Posterior vena cava (tissue), 2 donors: ENCODE measurements around the gene COL11A2. TPM values are rescaled to one million over a fixed set of nuclear protein-coding genes. Genes with fewer than 3 reads are reported as not detected.
A peak's percentile ranks its signal among the peaks of the same experiment; 100 is the strongest.

ENCODE experiments used
- DNase-seq: peaks from one replicate; pipeline ENCODE4 v3.0.0-alpha.2; 2020; ENCODE audit warnings: low spot score
- intact Hi-C, 2 donors: fragments of 100-400 bp; cut with DNase I; formaldehyde crosslinking; loops; one replicate each; pipeline versions ENCODE4 v1.14.1 to v1.14.2; 2022 to 2023
- total RNA-seq, 2 donors: library from RNA; stranded (reverse); fragmentation: NEBNext Ultra II Directional; extraction: Animal tissue kit (Norgen Biotek cat#: 25700); gene quantifications; one replicate each; pipeline ENCODE4 v1.2.1, GENCODE V29; 2021
- donor health status: DM: yes; HTN: yes; CAD: no.
- donor health status: DM: yes; HTN: yes; CAD: no.

COL11A2 gene
- total RNA-seq, 2 donors from 2014 or later, result 0.43 to 1.0 TPM

DNA sequence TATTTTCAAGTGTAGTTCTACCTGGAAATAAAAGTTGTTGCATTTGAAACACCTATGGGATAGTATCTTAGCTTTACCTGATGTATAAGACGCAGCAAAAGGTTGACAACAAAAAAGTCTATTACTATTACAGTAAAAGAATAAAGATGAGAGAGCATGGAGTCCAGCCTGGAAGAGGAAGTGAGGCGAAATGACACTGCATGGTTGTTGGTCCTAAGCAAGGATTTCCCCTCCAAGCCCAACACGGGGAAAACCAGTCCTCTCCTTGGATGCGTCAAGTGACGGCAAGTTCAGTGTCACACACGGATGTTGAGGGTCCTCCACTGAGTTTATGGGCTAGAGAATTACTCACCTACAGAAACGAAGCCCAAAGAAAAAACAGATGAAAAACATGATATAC, 51.7 kb downstream of the COL11A2 start:
- DNase-seq, result no peak
- intact Hi-C loops, result no loop called here

GRCh38 chr6:33139596-33140206, 52.6 kb downstream of the COL11A2 start:
- DNase-seq, result no peak
- intact Hi-C loops, result no loop called here

- intact Hi-C loops, result loop anchor here in 1 of 2 donors (2.0 kb wide), 1 partner anchor 74 kb away; no protein-coding TSS in a partner anchor
Observed at GRCh38 chr6:33136310-33136900, 55.9 kb downstream of the COL11A2 start.

DNA sequence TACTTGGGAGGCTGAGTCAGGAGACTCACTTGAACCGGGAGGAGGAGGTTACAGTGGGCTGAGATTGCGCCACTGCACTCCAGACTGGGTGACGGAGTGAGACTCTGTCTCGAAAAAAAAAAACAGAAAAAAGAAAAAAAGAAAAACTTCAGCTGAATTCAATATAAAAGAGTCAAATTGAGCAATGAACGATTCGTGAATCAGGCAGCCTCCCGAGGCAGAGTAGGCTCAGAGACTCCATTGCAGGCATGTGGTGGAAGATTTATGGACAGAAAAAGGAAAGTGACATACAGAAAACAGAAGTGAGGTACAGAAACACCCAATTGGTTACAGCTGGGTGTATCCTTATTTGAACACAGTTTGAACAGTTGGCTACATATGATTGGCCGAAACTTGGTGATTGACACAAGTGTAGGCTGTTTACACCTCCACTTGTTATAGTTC, 60.2 kb downstream of the COL11A2 start:
- DNase-seq, result no peak
- intact Hi-C loops, result no loop called here

More at GRCh38 chr6:33136310-33136900, 55.9 kb downstream of the COL11A2 start:
- no peak for DNase-seq

GRCh38 chr6:33128318-33128717, 63.9 kb downstream of the COL11A2 start:
- no peak for DNase-seq
- intact Hi-C loops, result no loop called here

GRCh38 chr6:33126101-33126714, 66.1 kb downstream of the COL11A2 start:
- peak; percentile 89 for DNase-seq
- intact Hi-C loops, result no loop called here

DNA sequence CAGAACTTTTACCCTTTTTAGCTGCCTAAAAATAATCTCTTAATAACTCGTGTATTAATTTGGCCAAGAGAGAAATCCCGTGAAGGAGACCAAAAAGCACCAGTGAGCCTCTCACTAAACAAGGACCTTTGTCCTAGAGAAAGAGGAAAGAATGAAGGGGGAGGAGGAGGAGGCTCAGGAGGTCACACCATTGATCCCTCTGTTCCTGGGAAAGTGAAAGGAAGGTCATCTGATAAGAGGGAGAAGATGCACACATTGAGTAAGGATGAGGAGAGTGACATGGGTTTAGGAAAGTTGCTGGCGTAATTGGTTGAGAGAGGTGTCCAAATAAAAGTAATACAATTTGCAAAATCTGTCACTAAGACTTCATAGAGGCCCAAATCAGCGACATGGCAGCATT, 67.3 kb downstream of the COL11A2 start:
- DNase-seq, result no peak
- intact Hi-C loops, result no loop called here

- no peak for DNase-seq
Observed at GRCh38 chr6:33124525-33124901, 67.8 kb downstream of the COL11A2 start.

GRCh38 chr6:33123732-33124524, 68.3 kb downstream of the COL11A2 start:
- no peak for DNase-seq
- intact Hi-C loops, result no loop called here

More at GRCh38 chr6:33124525-33124901, 67.8 kb downstream of the COL11A2 start:
- intact Hi-C loops, result no loop called here

GRCh38 chr6:33123181-33123580, 69.1 kb downstream of the COL11A2 start:
- intact Hi-C loops, result no loop called here
- no peak for DNase-seq

DNA sequence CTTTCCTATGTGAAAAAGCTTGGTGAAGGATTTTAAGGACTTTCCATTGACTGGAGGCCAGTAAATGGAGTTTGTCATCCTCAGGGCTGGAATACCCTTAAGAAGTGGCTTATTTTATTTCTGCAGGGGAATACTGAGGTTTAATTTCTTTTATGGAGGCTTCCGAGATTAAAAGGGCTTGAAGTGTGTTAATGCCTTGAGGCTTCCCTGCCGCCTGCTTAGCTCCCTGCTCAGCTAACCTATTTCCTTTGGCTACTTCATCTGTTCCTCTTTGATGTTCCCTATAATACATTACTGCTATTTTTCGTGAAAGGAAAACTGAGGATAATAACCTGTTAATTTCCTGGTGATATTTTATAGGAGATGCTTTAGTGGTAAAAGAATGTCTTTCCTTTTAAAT, 72.3 kb downstream of the COL11A2 start:
- intact Hi-C loops, result no loop called here
- no peak for DNase-seq

DNA sequence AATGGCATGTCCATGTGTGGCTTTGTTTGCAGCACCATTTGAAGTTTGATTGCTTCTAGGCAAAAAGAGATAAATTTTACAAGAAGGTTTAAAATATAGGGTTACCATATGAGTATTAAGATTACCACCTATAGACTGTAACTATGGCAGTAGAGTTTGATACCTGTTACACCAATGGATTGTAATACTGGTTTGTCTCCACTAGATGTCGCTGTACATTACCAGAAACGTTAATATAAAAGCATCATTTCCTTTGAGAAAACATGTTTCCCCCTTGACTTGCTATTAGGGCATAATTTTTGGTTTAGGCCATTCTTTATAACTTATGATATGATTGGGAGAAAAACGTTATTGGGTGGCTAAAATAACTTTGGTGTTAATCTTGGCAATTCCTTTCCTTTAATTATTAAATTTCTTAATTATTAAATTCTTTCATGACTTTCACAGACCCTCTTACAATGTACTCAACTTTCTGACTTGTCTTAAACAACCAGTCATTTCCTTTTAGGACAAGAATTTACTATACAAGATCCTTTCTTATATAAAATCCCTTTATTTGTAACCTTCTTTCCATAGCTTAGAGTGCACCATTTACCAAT, 73.6 kb downstream of the COL11A2 start:
- intact Hi-C loops, result loop anchor here (5.0 to 10.0 kb wide), 2 partner anchors 129 to 136 kb away; no protein-coding TSS in a partner anchor
- DNase-seq, result no peak

DNA sequence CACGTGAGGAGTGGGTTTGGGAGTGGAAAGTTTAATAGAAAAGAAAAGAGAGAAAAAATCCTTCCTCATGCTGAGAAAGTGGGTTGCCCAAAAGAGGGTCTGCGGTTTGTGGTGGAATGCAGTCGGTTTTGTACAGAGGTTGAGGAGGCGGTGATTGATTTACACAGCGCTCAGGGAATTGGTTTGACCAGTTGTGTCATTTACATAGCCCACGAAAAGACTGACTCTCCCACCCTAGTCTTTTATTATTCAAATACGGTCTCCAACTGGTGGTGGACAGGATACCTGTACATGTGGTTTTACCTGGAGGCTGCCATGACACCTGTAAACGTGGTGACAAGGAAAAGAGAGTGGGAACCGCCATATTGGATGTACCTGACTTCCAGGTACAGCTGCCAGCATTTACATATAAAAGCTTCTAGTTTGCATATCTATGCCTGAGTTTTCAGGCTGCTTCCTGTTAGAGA, 74.4 kb downstream of the COL11A2 start:
- no peak for DNase-seq
- intact Hi-C loops, result loop anchor here (5.0 to 10.0 kb wide), 2 partner anchors 129 to 137 kb away; no protein-coding TSS in a partner anchor

DNA sequence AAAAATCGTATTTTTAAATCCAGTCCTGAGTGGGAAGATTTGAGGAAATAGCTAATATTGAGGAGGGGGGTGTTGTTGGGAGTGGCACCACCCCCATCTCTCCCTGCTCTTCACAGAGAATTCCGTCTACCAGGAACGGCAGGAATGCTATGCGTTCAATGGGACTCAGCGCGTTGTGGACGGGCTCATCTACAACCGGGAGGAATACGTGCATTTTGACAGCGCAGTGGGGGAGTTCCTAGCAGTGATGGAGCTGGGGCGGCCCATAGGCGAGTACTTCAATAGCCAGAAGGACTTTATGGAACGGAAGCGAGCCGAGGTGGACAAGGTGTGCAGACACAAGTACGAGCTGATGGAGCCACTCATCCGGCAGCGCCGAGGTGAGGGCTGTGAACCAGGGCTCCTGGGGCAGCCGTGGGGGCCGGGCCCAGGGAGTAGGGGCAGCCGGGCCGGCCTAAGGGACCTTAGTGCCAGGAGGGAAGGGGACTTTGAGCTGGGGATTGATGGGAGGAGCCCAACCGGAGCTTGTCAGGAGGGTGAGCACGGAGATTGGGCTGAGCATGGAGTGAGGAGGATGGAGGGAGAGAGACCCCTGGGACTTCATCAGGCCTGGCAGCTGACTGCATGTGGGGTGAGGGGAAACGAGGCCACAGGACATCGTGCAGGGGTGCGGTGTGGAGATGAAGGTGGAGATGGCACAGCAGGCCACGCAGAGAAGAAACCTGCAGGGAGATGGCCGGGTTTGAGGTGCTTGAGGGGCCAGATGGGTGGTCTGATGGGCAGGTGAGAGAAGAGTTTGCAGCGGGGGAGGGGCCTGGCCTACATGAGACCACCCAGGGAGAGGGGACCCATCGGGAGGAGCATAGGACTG, 75.2 kb downstream of the COL11A2 start:
- intact Hi-C loops, result loop anchor here (5.0 to 10.0 kb wide), 2 partner anchors 130 to 138 kb away; no protein-coding TSS in a partner anchor
- no peak for DNase-seq

- intact Hi-C loops, result loop anchor here (5.0 to 10.0 kb wide), 2 partner anchors 131 to 138 kb away; no protein-coding TSS in a partner anchor
- DNase-seq, result no peak
Observed at GRCh38 chr6:33116417-33116816, 75.8 kb downstream of the COL11A2 start.

GRCh38 chr6:33114406-33114805, 77.9 kb downstream of the COL11A2 start:
- no peak for DNase-seq
- intact Hi-C loops, result loop anchor here in 1 of 2 donors (10.0 kb wide), 1 partner anchor 140 kb away; no protein-coding TSS in a partner anchor

GRCh38 chr6:33113755-33114154, 78.5 kb downstream of the COL11A2 start:
- intact Hi-C loops, result loop anchor here in 1 of 2 donors (10.0 kb wide), 1 partner anchor 141 kb away; no protein-coding TSS in a partner anchor
- DNase-seq, result no peak
